Jurkat, Clone E6-1 (cell line): ENCODE data around the gene CNPPD1.
"Not testable (repeated sequence)": the region's sequence is repeated elsewhere in the genome, so short reads cannot be mapped to it uniquely, and the experiment has no call there.

Experiments
- DNase-seq: peaks from one replicate; pipeline ENCODE4 v3.0.0-alpha.2; 2011; ENCODE audit warnings: low read depth, low spot score
- H3K4me3 ChIP-seq: 2 replicates; pipeline ENCODE4 v1.5.1; 2011; ENCODE audit warnings: mild to moderate bottlenecking, low read length, control low read depth, moderate library complexity

Gene CNPPD1

DNA sequence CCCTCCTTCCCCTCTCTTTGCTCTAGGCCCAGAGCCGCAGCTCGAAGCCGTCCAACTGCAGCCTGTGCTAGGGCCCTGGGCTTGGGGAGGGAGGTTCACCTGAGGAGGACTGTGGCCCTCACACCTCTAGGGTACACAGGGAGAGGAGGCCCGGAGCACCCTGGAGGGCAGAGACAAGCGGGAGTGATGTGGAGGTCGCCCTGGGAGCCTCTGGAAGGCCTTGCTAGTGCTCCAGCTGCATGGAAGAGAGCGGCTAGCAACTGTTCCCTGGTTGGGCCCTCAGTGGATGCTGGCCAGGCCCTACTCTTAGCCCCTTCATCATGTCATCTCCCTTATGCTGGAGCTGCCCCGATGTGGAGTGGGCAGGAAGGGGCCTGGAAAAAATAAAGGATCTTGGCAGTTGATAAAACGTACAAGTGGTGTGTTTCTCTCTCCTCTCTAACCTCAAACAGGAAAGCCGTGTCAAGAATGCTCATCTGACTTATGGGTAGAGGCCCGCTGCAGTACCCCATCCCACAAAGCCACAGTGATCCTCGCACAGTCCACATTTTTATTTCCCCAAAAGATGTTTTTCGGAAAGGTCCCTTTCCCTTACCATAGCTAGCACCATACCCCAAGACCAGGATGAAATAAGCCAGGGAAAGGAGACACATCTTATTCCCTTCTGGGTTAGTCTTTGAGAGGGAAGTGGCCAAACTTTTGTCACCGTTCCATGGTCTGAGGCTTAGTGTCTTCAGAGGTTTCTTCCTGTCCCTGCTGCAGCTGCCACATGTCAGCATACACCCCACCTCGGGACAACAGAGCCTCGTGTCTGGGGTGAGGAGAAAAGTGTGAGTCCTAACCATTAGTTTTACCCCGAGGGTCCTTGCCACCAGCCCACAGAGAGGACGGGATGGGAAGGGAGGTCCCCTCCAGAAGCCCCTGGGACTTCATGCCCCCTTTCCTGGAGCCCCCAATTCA lies 32.8 kb upstream of the CNPPD1 start:
- no peak for DNase-seq
- H3K4me3 ChIP-seq: no peak overlapping the region

DNA sequence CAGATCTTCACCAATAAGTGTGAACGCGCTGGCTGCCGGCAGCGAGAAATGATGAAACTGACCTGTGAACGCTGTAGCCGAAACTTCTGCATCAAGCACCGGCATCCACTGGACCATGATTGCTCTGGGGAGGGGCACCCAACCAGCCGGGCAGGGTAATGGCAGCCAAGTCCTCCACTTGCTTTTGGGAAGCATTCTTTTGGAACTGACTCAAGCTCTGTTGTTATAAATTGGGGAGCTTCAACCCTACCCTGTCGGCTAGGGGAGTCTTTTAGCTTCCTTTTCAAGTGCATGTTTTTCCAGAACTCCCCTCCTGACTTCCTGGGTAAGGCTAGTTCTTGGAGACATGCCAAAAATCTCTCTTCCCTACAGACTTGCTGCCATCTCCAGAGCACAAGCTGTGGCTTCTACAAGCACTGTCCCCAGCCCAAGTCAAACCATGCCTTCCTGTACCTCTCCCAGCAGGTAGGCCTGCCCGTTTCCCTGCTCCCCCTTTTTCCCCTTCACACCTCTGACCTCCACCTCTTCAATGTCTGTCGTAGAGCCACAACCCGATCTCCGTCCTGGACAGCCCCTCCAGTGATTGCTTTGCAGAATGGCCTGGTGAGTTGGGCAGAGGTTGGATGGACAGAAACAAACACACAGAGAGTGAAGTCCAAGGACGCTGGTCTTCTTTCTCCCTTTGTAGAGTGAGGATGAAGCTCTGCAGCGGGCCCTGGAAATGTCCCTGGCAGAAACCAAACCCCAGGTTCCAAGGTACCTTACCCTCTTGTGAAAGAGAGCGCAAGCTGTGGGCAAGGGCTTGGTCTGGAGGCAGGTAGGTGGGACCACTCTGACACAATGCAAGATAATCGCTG lies 31.4 kb upstream of the CNPPD1 start:
- H3K4me3 ChIP-seq: no peak overlapping the region
- no peak for DNase-seq

DNA sequence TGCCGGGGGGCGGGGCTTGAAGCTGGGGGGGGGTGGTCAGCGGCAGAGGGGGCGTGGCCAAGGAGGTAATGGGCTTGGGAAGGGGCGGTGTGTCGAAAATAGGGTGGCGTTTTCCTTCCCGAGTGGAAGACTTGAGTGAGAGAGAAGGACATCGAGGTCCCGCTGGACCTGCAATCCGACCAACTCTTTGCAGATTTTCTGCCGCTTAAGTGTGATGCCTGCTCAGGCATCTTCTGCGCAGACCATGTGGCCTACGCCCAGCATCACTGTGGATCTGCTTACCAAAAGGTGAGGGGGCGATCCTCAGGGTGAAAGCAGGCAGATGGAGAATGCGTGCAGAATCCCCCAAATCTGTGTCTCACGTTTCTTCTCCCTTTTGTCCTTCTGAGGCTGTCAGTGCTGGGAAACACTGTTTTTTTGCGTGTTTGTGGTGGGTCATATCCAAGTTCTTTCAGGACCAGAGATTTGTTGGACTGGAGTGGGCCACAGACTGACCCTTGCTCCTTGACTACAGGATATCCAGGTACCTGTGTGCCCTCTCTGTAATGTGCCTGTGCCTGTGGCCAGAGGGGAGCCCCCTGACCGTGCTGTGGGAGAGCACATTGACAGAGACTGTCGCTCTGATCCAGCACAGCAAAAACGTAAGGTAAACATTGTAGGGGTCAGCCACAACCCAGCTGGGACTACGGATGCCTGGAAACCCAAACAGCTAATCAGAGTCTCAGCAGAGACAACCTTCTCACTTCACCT lies 30.6 kb upstream of the CNPPD1 start:
- DNase-seq: no peak

DNA sequence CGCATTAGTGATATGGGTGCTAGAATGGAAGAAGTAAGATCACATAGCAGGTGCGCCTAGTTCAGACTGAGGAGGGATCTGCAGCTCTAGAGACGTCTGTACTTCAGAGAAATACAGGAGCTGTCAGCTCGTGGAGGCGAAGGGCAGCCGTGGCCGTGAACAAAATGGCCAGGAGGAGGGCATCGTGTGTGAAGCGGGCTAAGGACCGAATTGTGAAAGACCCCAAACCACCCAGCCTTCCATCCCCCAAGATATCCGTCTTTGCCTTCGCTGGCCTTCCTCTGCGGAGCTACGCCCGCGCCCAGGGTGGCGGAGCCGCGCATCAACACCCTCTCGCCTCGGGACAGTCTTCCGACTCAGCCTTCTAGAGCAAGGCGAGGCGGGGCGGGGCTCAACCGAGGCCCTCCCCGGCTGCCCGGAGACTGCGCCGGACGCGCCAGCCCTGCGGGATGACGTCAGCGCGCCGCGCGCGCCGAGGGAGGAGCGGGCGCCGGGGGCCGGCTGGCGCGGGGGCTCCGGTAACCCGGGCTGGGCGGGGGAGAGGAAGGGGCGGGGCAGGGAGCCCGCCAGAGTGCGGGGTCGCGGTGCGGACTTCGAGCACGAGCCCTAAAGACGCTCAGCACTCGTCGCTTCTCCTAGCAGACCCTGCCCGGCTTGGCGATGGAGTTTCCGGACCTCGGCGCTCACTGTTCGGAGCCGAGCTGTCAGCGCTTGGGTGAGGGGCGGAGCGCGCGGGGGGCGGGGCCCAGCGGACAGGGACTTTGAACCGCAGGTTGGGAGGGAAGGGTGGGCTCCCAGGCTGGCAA lies 29.8 kb upstream of the CNPPD1 start, which contains the start of gene ZFAND2B:
ZFAND2B (plus strand) TSS at position 455 of the 806 bp plus-strand sequence; CDS start at position 661, 206 bp downstream.
- H3K4me3 ChIP-seq: peak within 1 kb of the TSS; percentile 60
- DNase-seq: peak; percentile 87

More for the DNA sequence above, 30.6 kb upstream of the CNPPD1 start:
- peak overlapping the region; percentile 58 for H3K4me3 ChIP-seq

DNA sequence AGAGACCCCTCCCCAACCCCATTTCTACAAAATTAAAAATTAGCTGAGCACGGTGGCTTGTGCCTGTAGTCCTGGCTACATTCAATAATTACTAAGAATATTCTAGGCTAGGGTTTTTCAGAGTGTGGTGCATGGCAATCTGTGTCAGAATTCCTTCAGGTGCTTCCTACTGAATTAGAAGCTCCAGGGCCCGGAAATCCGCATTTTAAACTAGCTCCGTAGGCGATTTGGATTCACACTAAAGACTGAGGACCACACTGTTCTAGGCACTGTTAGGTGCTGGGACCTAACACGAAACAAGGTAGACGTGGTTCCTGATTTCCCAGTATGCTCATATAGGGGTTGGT lies 29.2 kb upstream of the CNPPD1 start:
- no peak for DNase-seq
- H3K4me3 ChIP-seq: peak overlapping the region; percentile 60

DNA sequence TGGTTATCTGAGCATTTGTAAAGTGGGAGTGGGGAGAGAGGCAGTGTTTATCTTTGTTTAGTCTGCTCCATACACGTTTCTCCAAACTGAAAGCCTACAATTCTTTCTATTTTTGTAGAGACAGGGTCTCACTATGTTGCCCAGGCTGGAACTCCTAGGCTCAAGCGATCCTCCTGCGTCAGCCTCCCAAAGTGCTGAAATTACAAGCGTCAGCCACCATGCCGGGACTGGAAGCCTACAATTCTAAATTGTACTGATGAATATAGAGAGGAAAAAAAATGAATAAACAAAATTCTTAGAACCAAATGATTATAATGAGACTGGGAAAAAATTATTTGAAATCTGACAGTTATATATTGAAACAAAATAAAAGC lies 28.4 kb upstream of the CNPPD1 start:
- no peak overlapping the region for H3K4me3 ChIP-seq
- DNase-seq: no peak

DNA sequence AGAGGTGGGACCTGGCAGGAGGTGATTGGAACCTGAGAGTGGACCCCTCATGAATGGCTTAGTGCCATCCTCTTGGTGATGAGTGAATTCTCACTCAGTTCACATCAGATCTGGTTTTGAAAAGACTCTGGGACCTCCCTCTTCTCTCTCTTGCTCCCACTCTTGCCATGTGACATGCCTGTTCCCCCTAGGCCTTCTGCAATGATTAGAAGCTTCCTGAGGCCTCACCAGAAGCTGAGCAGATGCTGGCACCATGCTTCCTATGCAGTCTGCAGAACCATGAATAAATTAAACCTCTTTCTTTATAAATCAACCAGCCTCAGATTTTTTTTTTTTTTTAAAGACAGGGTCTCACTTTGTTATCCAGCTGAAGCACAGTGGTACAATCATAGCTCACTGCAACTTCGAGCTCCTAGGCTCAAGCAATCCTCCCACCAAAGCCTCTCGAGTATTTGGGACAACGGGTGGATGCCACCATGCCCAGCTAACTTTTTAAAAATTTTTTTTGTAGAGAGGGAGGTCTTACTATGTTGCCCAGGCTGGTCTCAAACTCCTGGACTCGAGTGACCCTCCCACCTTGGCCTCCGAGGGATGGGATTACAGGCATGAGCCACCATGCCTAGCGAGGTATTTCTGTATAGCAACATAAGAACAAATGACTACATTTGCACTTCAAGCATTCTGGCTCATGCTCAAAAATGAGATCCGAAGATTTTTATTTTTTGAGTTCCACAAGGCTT lies 27.9 kb upstream of the CNPPD1 start:
- no peak overlapping the region for H3K4me3 ChIP-seq
- no peak for DNase-seq

DNA sequence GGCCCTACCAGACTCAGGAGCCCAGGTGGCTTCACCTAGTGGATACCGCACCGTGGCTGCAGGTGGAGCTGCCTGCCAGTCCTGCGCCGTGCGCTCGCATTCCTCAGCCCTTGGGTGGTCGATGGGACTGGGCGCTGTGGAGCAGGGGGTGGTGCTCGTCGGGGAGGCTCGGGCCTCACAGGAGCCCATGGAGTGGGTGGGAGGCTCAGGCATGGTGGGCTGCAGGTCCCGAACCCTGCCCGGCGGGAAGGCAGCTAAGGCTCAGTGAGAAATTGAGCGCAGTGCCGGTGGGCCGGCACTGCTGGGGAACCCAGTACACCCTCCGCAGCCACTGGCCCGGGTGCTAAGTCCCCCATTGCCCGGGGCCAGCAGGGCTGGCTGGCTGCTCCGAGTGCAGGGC lies 24.6 kb upstream of the CNPPD1 start:
- not testable (repeated sequence) for H3K4me3 ChIP-seq, DNase-seq

DNA sequence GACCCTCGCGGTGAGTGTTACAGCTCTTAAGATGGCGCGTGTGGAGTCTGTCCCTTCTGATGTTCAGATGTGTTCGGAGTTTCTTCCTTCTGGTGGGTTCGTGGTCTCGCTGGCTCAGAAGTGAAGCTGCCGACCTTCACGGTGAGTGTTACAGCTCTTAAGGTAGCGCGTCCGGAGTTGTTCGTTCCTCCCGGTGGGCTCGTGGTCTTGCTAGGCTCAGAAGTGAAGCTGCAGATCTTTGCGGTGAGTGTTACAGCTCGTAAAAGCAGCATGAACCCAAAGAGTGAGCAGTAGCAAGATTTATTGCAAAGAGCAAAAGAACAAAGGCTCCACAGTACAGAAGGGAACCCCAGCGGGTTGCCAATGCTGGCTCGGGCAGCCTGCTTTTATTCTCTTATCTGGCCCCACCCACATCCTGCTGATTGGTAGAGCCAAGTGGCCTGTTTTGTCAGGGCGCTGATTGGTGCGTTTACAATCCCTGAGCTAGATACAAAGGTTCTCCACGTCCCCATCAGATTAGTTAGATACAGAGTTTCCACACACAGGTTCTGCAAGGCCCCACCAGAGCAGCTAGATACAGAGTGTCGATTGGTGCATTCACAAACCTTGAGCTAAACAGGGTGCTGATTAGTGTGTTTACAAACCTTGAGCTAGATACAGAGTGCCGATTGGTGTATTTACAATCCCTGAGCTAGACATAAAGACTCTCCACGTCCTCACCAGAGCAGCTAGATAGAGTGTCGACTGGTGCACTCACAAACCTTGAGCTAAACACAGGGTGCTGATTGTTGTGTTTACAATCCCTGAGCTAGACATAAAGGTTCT lies 24.0 kb upstream of the CNPPD1 start:
- peak; percentile 79 for DNase-seq
- H3K4me3 ChIP-seq: peak overlapping the region; percentile 35

DNA sequence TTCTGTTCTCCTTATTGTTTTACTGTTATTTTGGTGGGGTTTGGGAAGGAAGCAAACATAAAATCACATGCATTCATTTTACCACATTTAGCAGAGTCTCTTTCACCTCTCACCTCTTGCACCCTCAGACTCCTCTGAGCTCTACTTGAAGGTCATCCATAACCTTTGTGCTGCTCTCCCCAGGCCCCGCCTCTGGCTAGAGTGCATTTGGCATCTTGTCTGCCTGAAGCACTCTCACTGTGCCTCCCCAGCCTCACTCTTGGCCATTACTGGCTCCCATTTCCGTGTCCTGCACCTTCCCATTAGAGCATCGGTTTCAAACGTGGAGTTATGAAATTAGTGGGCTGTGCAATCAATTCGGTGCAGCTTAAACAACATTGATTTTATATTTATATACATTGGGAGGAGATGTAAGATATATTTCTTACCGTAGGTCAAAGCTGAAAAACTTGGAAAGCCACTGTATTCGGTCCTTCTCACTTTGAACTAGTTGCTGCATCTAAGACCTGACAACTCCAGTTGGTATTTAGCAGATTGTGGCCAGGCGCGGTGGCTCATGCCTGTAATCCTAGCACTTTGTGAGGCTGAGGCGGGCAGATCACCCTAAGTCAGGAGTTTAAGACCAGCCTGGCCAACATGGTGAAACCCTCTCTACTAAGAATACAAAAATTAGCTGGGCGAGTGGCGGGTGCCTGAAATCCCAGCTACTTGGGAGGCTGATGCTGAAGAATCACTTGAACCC lies 22.9 kb upstream of the CNPPD1 start:
- H3K4me3 ChIP-seq: no peak overlapping the region
- DNase-seq: no peak

DNA sequence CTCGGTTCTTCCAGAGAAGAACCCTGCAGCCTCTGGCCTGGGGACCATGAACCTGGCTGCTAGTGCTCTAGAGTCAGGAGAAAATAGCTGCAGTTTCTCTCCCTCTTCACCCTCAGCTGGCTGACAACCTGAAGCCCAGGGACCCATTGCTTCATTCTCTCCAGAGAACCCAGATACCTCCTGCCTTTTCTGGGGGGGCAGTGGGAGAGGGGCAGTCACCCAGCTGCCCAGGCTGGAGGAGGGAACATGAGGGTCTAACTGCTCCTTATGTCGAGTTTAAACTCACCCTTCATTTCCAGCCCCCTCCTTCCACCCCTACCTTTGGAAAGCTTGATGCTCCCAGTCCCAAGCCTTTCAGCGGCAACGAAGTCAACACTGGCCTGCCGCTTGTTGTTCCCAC lies 22.2 kb upstream of the CNPPD1 start:
- DNase-seq: no peak
- H3K4me3 ChIP-seq: no peak overlapping the region

DNA sequence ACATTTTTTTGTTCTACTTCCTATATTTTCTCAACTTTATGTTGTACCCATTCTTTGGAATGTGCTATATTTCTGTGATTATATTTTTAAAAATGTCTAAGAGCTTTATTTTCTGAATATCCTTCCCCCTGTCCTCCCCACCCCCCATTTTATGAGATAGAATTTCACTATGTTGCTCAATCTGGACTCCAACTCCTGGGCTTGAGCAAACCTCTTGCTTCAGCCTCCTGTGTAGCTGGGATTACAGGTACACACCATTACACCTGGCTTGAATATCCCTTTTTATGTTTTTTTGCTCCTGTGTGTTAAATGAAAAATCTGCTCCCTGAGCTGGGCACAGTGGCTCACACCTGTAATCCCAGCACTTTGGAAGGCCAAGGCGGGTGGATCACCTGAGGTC lies 20.7 kb upstream of the CNPPD1 start:
- no peak overlapping the region for H3K4me3 ChIP-seq
- DNase-seq: no peak

DNA sequence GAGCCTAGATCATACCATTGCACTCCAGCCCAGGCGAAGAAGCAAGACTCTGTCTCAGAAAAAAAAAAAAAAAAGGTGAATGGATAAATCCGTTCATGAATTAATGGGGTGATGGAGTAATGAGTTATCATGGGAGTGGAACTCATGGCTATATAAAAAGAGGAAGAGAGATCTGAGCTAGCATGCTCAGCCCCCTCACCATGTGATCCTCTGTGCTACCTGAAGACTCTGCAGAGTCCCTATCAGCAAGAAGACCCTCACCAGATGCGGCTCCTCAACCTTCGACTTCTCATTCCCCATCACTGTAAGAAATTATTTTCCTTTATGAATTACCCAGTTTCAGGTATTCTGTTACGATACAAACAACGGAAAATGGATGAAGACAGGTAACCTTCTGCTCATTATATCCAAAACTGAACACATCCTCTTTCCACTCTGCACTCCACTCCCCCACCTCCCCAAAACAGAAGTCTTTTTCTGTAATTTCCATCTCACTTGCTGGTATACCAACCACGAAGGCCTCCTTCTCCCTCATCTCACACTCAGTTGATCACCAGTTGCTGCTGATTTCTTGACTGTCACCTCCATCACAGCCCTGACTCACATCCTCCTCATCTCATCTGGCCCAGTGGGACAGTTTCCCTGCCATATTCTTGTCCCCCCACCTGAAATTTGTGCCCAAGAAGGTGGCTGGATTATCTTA lies 10.2 kb upstream of the CNPPD1 start:
- no peak for DNase-seq
- no peak overlapping the region for H3K4me3 ChIP-seq

DNA sequence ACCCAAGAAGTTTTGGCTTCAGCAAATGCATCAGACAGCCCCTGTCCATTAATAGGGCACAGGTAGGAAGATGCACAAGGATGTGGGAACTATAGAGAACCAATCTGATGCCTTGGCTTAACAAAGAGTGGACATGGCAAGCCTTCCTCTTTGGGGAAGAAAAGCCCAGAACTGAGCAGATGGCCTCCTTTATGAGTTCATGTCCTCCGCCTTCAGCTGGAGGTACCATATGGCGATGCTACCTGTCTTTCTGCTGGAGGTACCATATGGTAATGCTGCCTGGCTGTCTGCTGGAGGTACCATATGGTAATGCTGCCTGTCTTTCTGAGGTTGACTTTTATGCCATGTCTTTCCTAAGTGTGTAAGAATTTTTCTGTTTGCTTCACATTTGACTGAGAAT lies 7.4 kb upstream of the CNPPD1 start:
- DNase-seq: no peak
- H3K4me3 ChIP-seq: no peak overlapping the region

DNA sequence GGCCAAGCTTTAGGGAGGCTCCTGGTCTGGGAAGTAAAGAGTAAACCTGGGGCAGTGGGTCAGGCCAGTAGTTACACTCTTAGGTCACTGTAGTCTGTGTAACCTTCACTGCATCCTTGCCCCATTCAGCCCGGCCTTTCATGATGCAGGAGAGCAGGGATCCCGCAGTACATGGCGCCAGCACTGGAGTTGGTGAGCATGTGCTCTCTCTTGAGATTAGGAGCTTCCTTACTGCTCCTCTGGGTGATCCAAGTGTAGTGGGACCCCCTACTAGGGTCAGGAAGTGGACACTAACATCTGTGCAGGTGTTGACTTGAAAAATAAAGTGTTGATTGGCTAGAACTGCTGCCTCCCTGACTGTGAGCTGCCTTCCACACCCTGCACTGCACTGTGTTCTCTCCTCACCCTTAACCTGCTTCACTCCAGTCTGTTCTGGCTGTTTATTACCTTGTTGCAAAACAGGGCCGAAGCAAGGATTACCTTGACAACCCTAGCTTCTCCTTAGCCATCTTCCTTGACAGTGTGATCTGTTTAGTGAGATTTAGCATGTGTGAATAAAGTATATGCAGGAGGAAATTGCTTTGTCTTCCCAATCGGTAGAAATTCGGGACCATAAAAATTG lies 6.5 kb upstream of the CNPPD1 start:
- no peak for DNase-seq
- H3K4me3 ChIP-seq: no peak overlapping the region
